Duodenal mucosa (tissue), 2 donors: ENCODE results near the gene CELF4.

ENCODE experiments used
- H3K27ac ChIP-seq: one replicate; pipeline ENCODE4 v1.7.0; 2013; ENCODE audit warnings: low read depth, low read length
- H3K27me3 ChIP-seq, 2 donors: one replicate each; pipeline ENCODE4 v1.7.0; 2013; ENCODE audit warnings: low read length in 2 of 2, control low read depth in 1 of 2; ENCODE audit not compliant: insufficient read depth in 2 of 2, control insufficient read depth in 1 of 2
- H3K36me3 ChIP-seq, 2 donors: one replicate each; pipeline ENCODE4 v1.7.0; 2013; ENCODE audit warnings: low read length in 2 of 2, control low read depth in 1 of 2; ENCODE audit not compliant: insufficient read depth in 2 of 2, control insufficient read depth in 1 of 2
- H3K4me1 ChIP-seq, 2 donors: one replicate each; pipeline ENCODE4 v1.7.0; 2013; ENCODE audit warnings: low read length in 2 of 2, control low read depth in 1 of 2; ENCODE audit not compliant: insufficient read depth in 2 of 2, control insufficient read depth in 1 of 2
- H3K4me3 ChIP-seq, 2 donors: one replicate each; pipeline ENCODE4 v1.7.0; 2013; ENCODE audit warnings: low read length in 2 of 2, low read depth in 1 of 2
- H3K9ac ChIP-seq, 2 donors: one replicate each; pipeline ENCODE4 v1.7.0; 2013; ENCODE audit warnings: low read length in 2 of 2, low read depth in 1 of 2
- H3K9me3 ChIP-seq, 2 donors: one replicate each; pipeline ENCODE4 v1.7.0; 2013; ENCODE audit warnings: low read length in 2 of 2, control low read depth in 1 of 2; ENCODE audit not compliant: control insufficient read depth in 1 of 2

Gene CELF4

GRCh38 chr18:37259711-37260110 lies 305.9 kb downstream of the CELF4 start:
- Histone ChIP-seq H3K4me3 (no peak overlapping the region), H3K4me1 (no peaks in the 10 kb centered on the region), H3K27ac (no peak overlapping the region), H3K9me3 (no peaks in the 10 kb centered on the region), H3K36me3 (no peaks in the 10 kb centered on the region), H3K9ac (no peak overlapping the region), H3K27me3 (peaks cover 12 to 14% of the 10 kb centered on the region in 2 donors)

GRCh38 chr18:37258819-37259218 lies 306.8 kb downstream of the CELF4 start:
- Histone ChIP-seq H3K4me3 (no peak overlapping the region), H3K27ac (no peak overlapping the region), H3K36me3 (no peaks in the 10 kb centered on the region), H3K27me3 (peaks cover 16 to 18% of the 10 kb centered on the region in 2 donors), H3K9ac (no peak overlapping the region), H3K4me1 (no peaks in the 10 kb centered on the region), H3K9me3 (no peaks in the 10 kb centered on the region)

- H3K36me3 ChIP-seq, result no peaks in the 10 kb centered on the region
- no peak overlapping the region for H3K27ac ChIP-seq
- H3K9ac ChIP-seq, result no peak overlapping the region
- H3K27me3 ChIP-seq, result peaks cover 16 to 21% of the 10 kb centered on the region in 2 donors
- H3K9me3 ChIP-seq, result no peaks in the 10 kb centered on the region
- no peak overlapping the region for H3K4me3 ChIP-seq
- H3K4me1 ChIP-seq, result peaks cover 0 to under 1% of the 10 kb centered on the region in 2 donors
These were observed 307.5 kb downstream of the CELF4 start for GRCh38 chr18:37258131-37258530.

- no peaks in the 10 kb centered on the region for H3K9me3 ChIP-seq
- no peak overlapping the region for H3K27ac ChIP-seq
These were observed 310.6 kb downstream of the CELF4 start for GRCh38 chr18:37254973-37255372.

GRCh38 chr18:37254236-37254754 lies 311.3 kb downstream of the CELF4 start:
- no peak overlapping the region for H3K9ac ChIP-seq
- no peaks in the 10 kb centered on the region for H3K36me3 ChIP-seq
- H3K4me1 ChIP-seq, result peaks cover 4 to 7% of the 10 kb centered on the region in 2 donors
- peaks cover 19 to 29% of the 10 kb centered on the region in 2 donors for H3K27me3 ChIP-seq
- H3K9me3 ChIP-seq, result no peaks in the 10 kb centered on the region
- peak overlapping the region in 1 of 2 donors; percentile 45 for H3K4me3 ChIP-seq
- H3K27ac ChIP-seq, result no peak overlapping the region

More at GRCh38 chr18:37254973-37255372, 310.6 kb downstream of the CELF4 start:
- H3K27me3 ChIP-seq, result peaks cover 19 to 29% of the 10 kb centered on the region in 2 donors
- peaks cover 4 to 7% of the 10 kb centered on the region in 2 donors for H3K4me1 ChIP-seq
- H3K4me3 ChIP-seq, result no peak overlapping the region
- no peaks in the 10 kb centered on the region for H3K36me3 ChIP-seq
- H3K9ac ChIP-seq, result no peak overlapping the region

- Histone ChIP-seq H3K9me3 (no peaks in the 10 kb centered on the region), H3K4me1 (peaks cover 4 to 7% of the 10 kb centered on the region in 2 donors), H3K36me3 (no peaks in the 10 kb centered on the region), H3K4me3 (no peak overlapping the region), H3K9ac (no peak overlapping the region), H3K27me3 (peaks cover 18 to 29% of the 10 kb centered on the region in 2 donors), H3K27ac (no peak overlapping the region)
These were observed 312.0 kb downstream of the CELF4 start for GRCh38 chr18:37253394-37254235.

GRCh38 chr18:37252854-37253393 lies 312.7 kb downstream of the CELF4 start:
- Histone ChIP-seq H3K27ac (no peak overlapping the region), H3K27me3 (peaks cover 16 to 29% of the 10 kb centered on the region in 2 donors), H3K4me3 (no peak overlapping the region), H3K36me3 (no peaks in the 10 kb centered on the region), H3K4me1 (peaks cover 4 to 7% of the 10 kb centered on the region in 2 donors), H3K9me3 (no peaks in the 10 kb centered on the region), H3K9ac (no peak overlapping the region)

GRCh38 chr18:37252342-37252741 lies 313.3 kb downstream of the CELF4 start:
- Histone ChIP-seq H3K36me3 (no peaks in the 10 kb centered on the region), H3K27me3 (peaks cover 14 to 29% of the 10 kb centered on the region in 2 donors), H3K9ac (no peak overlapping the region), H3K4me3 (no peak overlapping the region), H3K27ac (no peak overlapping the region), H3K9me3 (no peaks in the 10 kb centered on the region), H3K4me1 (peaks cover 4 to 7% of the 10 kb centered on the region in 2 donors)

- peaks cover 14 to 29% of the 10 kb centered on the region in 2 donors for H3K27me3 ChIP-seq
- H3K9ac ChIP-seq, result no peak overlapping the region
- no peak overlapping the region for H3K27ac ChIP-seq
- no peaks in the 10 kb centered on the region for H3K9me3 ChIP-seq
- peaks cover 4 to 7% of the 10 kb centered on the region in 2 donors for H3K4me1 ChIP-seq
- H3K4me3 ChIP-seq, result no peak overlapping the region
- no peaks in the 10 kb centered on the region for H3K36me3 ChIP-seq
These were observed 313.9 kb downstream of the CELF4 start for GRCh38 chr18:37251679-37252078.
